Stomach (tissue), 9 donors: ENCODE measurements around the gene SESN2. TPM values are rescaled to one million over a fixed set of nuclear protein-coding genes. Genes with fewer than 3 reads are reported as not detected.

Source experiments
- DNase-seq, 2 donors: peaks; one replicate each; pipeline versions ENCODE4 v3.0.0 to v3.0.0-alpha.2; 2013 to 2019
- H3K27ac ChIP-seq, 5 donors: fragments of 200-600 bp in 4 of 5; sonication (generic) in 4 of 5; one replicate each; pipeline ENCODE4 v1.5.1; 2013 to 2019; ENCODE audit warnings: mild to moderate bottlenecking in 1 of 5, moderate library complexity in 1 of 5
- H3K27me3 ChIP-seq, 3 donors: fragments of 200-600 bp; sonication (generic); one replicate each; pipeline ENCODE4 v1.5.1; 2017 to 2019; ENCODE audit warnings: mixed run types in 1 of 3
- H3K36me3 ChIP-seq, 4 donors: fragments of 200-600 bp; sonication (generic); 1 replicate in 3 of 4; 2 replicates in 1 of 4; pipeline ENCODE4 v1.5.1; 2016 to 2019
- H3K4me1 ChIP-seq, 4 donors: fragments of 200-600 bp; sonication (generic); one replicate each; pipeline ENCODE4 v1.5.1; 2016 to 2019
- H3K4me3 ChIP-seq, 4 donors: fragments of 200-600 bp; sonication (generic) in 3 of 4; one replicate each; pipeline ENCODE4 v1.5.1; 2016 to 2019; ENCODE audit warnings: mild to moderate bottlenecking in 1 of 4
- H3K9me3 ChIP-seq, 4 donors: fragments of 200-600 bp; sonication (generic); one replicate each; pipeline ENCODE4 v1.5.1; 2016 to 2019
- CTCF ChIP-seq, 7 experiments: fragments of 450-650 bp in 4 of 7; fragments of 200-600 bp in 3 of 7; sonication (generic) in 3 of 7; IDR thresholded peaks; one replicate each; pipeline ENCODE4 v1.5.1; 2016 to 2019; ENCODE audit warnings: antibody characterized with exemption in 7 of 7, control low read depth in 2 of 7, mild to moderate bottlenecking in 1 of 7
- EP300 ChIP-seq: sonication (generic); formaldehyde crosslinking; IDR thresholded peaks from one replicate; pipeline ENCODE4 v1.6.1; 2017; ENCODE audit warnings: antibody characterized with exemption
- POLR2A ChIP-seq, 4 donors: fragments of 450-650 bp; IDR thresholded peaks; one replicate each; pipeline ENCODE4 v1.6.1; 2016; ENCODE audit warnings: antibody characterized with exemption in 4 of 4, control low read depth in 2 of 4, mild to moderate bottlenecking in 1 of 4, moderate library complexity in 1 of 4
- POLR2AphosphoS5 ChIP-seq, 3 donors: sonication (generic); formaldehyde crosslinking; IDR thresholded peaks; one replicate each; pipeline ENCODE4 v1.6.1; 2016; ENCODE audit warnings: antibody characterized with exemption in 3 of 3
- WGBS, 5 donors: extraction: QIAGEN DNeasy Blood & Tissue Kit in 3 of 5; methylation state at CpG; one replicate each; pipeline versions ENCODE4 v1.1.5 to v1.1.7; 2013 to 2018; 5-methylcytosine and 5-hydroxymethylcytosine counted together
- intact Hi-C: fragments of 100-400 bp; cut with DNase I; formaldehyde crosslinking; loops from one replicate; pipeline ENCODE4 v1.15.1; 2023; ENCODE audit warnings: low total_unique reads
- polyA plus RNA-seq, 3 donors: library from polyadenylated mRNA; stranded (reverse); fragments of 200-250 nt; gene quantifications; one replicate each; pipeline ENCODE4 v1.2.3, GENCODE V29; 2013
- total RNA-seq, 5 donors: library from RNA; depleted of rRNA; stranded (reverse); fragments of >200 nt; gene quantifications; one replicate each; pipeline versions ENCODE4 v1.1.0 to v1.2.3, GENCODE V29; 2014 to 2016
- donor health status: healthy with polysubstance abuse.
- donor health status: Bipolar disorder and iron deficiency.
- donor health status: healthy.

Gene SESN2
- total and polyA plus RNA-seq, 8 donors, result 2.3 to 20.3 (median 6.3) TPM

GRCh38 chr1:28229996-28230395, 29.3 kb upstream of the SESN2 start:
- WGBS, 5 donors, result 76 to 86% (median 78%) methylated on average over 2 of the region's 2 CpGs
- peaks cover 10 to 41% (median 32%) of the 10 kb centered on the region in 4 donors for H3K4me1 ChIP-seq
- no peak overlapping the region for H3K4me3 ChIP-seq
- H3K27me3 ChIP-seq, result no peaks in the 10 kb centered on the region
- no peak for TF ChIP-seq CTCF (IDR thresholded peaks at IDR 0.05)
- no peak for TF ChIP-seq POLR2A (IDR thresholded peaks at IDR 0.05)
- no peak for TF ChIP-seq EP300
- H3K36me3 ChIP-seq, result peaks cover 30 to 57% (median 54%) of the 10 kb centered on the region in 4 donors
- DNase-seq, result no peak
- intact Hi-C loops, result no loop called here
- H3K9me3 ChIP-seq, result no peaks in the 10 kb centered on the region
- no peak overlapping the region for H3K27ac ChIP-seq

- intact Hi-C loops, result no loop called here
- Histone ChIP-seq H3K9me3 (no peaks in the 10 kb centered on the region), H3K27ac (peak within 1 kb of the TSS; percentile 77 to 95 (median 86)), H3K36me3 (peaks cover 12 to 32% (median 28%) of the 10 kb centered on the region in 4 donors), H3K4me1 (peaks cover 26 to 62% (median 50%) of the 10 kb centered on the region in 4 donors), H3K4me3 (peak within 1 kb of the TSS; percentile 85 to 97 (median 95)), H3K27me3 (no peaks in the 10 kb centered on the region)
- WGBS, 5 donors, result 0 to 1% (median 1%) methylated on average over 36 to 40 of the region's 40 CpGs
- peak; percentile 98 for DNase-seq
- TF ChIP-seq POLR2A (IDR thresholded peaks at IDR 0.05) (peak in 2 of 4 donors; percentile 40 to 50), EP300 (no peak), CTCF (IDR thresholded peaks at IDR 0.05) (peak in 1 of 7 experiments; percentile 20), POLR2AphosphoS5 (IDR thresholded peaks at IDR 0.05) (peak; percentile 82 to 96 (median 93))
Observed at GRCh38 chr1:28232558-28233263, 26.6 kb upstream of the SESN2 start, which contains the start of gene DNAJC8. Gene DNAJC8 (minus strand): TSS chr1:28233029. CDS start chr1:28232998, 31 bp downstream.

GRCh38 chr1:28233264-28233606, 26.1 kb upstream of the SESN2 start:
- DNase-seq, result no peak
- WGBS, 5 donors, result 64 to 68% (median 66%) methylated on average over 14 of the region's 14 CpGs
- H3K4me3 ChIP-seq, result peak overlapping the region; percentile 85 to 97 (median 95)
- peaks cover 6 to 32% (median 28%) of the 10 kb centered on the region in 4 donors for H3K36me3 ChIP-seq
- no peaks in the 10 kb centered on the region for H3K9me3 ChIP-seq
- peak overlapping the region in 4 of 5 donors; percentile 79 to 95 (median 86) for H3K27ac ChIP-seq
- H3K27me3 ChIP-seq, result no peaks in the 10 kb centered on the region
- peaks cover 26 to 67% (median 52%) of the 10 kb centered on the region in 4 donors for H3K4me1 ChIP-seq
- intact Hi-C loops, result no loop called here
- no peak for TF ChIP-seq POLR2A (IDR thresholded peaks at IDR 0.05)
- no peak for TF ChIP-seq POLR2AphosphoS5 (IDR thresholded peaks at IDR 0.05)

GRCh38 chr1:28235755-28236655, 23.3 kb upstream of the SESN2 start, which contains the start of gene ATP5IF1:
Gene ATP5IF1 (plus strand): TSS chr1:28236124. CDS start chr1:28236184, 60 bp downstream.
- Histone ChIP-seq H3K27me3 (no peaks in the 10 kb centered on the region), H3K36me3 (peaks cover 0 to 14% (median 10%) of the 10 kb centered on the region in 4 donors), H3K27ac (peak within 1 kb of the TSS; percentile 88 to 97 (median 92)), H3K9me3 (no peaks in the 10 kb centered on the region), H3K4me1 (peaks cover 26 to 58% (median 45%) of the 10 kb centered on the region in 4 donors), H3K4me3 (peak within 1 kb of the TSS; percentile 85 to 98 (median 96))
- TF ChIP-seq POLR2AphosphoS5 (IDR thresholded peaks at IDR 0.05) (peak; percentile 97 to 99 (median 99)), POLR2A (IDR thresholded peaks at IDR 0.05) (peak in 3 of 4 donors; percentile 61 to 88 (median 71)), CTCF (IDR thresholded peaks at IDR 0.05) (no peak), EP300 (no peak)
- WGBS, 5 donors, result 0 to 1% (median 0%) methylated on average over 40 to 60 of the region's 60 CpGs
- DNase-seq, result peak; percentile 98 to 99
- intact Hi-C loops, result no loop called here
